Hypothalamus (tissue), 51 donors: ENCODE results near the gene ATP5F1B.
A peak's percentile ranks its signal among the peaks of the same experiment; 100 is the strongest.

Experiments
- DNase-seq, 51 donors: peaks; one replicate each; lab custom pipeline; 2025; lab: John Stamatoyannopoulos, UW

Gene ATP5F1B

DNA sequence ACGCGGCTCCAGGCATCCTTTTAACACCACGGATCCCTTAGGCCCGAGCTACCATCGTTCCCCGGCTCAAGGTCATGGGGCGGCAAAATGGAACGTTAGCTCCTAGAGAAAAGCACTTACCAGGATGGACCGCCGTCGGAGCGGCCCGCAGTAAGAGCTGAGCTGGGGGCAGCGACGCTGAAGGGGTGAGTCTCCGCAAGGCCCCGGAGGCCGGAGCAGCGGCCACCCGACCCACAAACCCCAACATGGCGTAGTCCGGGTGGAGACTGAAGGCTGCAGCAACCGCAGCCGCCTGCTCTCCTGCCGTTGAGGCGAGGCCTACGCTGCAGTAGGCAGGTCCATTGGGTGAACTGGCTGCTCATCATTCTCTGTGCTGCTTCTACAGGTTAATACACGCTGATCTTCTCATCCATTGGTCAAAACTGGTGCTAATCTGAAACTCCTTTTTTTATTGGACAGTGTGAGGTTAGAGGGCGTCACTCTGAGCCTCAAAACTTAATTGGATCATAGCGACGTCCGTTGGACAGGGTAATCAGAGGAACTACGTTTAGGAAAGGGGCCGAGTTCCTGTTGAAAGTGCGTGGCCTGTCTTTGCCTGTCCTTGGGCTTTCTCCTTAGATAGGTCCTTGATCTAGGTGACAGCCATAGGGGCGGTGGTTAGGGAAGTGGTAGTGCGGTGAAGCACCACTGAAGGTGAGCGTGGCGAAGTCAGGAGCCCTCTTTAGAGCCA lies at the start of gene ATP5F1B:
TSS of gene ATP5F1B (minus strand) at position 268 of the 730 bp plus-strand sequence. CDS start at position 247, 21 bp downstream.
- DNase-seq: peak; percentile 34 to 98 (median 89)

GRCh38 chr12:56694161-56694560 lies 48.4 kb upstream of the ATP5F1B start:
- DNase-seq: no peak

DNA sequence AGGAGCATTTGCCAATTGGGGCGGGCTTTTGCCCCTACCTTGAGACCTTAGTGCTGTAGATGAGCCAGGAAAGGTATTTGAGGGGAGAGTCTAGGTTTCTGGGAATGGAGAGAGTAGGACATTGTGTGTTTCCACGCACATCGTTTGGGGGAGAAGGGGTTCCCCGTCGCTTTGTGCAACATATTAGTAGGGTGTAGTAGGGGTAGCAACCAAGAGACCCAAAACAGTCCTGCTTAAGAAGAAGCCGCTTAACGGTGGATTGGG lies 43.0 kb upstream of the ATP5F1B start:
- peak in 2 of 51 donors; percentile 44 to 63 for DNase-seq

GRCh38 chr12:56688129-56688845 lies 42.5 kb upstream of the ATP5F1B start, which contains the start of gene PTGES3:
Gene PTGES3 (minus strand): TSS chr12:56688284. CDS start chr12:56687999, 285 bp downstream.
- DNase-seq: peak; percentile 78 to 99 (median 92)

GRCh38 chr12:56687223-56688128 lies 41.7 kb upstream of the ATP5F1B start:
- peak in 39 of 51 donors; percentile 16 to 81 (median 42) for DNase-seq

DNA sequence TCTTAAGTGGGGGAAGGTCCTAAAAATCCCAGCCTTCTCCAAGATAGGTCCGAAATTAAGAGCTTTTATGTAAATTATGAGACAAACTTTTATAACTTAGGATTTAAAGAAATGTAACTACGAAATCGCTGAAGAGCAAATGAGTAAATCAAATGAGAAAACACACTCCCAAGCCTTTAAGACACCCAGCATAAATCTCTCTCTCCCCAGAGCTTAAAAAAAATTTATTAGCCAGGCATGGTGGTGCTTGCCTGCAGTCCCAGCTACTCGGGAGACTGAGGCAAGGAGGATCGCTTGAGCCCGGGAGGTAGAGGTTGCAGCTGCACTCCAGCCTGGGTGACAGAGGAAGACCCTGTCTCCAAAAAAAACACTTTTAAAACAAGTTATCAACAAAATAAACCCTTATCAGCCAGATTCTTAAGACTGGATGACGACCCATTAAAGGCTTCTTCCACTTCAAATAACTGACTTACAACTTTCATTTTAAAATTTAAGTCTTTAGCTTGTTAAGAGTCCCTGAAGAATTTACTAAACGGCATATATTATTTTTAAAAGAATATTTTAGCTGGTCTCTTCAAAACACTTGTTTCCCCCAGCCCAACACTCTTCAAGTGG lies 39.1 kb upstream of the ATP5F1B start:
- DNase-seq: no peak

- DNase-seq: no peak
These were observed 36.5 kb upstream of the ATP5F1B start for GRCh38 chr12:56682323-56682722.

DNA sequence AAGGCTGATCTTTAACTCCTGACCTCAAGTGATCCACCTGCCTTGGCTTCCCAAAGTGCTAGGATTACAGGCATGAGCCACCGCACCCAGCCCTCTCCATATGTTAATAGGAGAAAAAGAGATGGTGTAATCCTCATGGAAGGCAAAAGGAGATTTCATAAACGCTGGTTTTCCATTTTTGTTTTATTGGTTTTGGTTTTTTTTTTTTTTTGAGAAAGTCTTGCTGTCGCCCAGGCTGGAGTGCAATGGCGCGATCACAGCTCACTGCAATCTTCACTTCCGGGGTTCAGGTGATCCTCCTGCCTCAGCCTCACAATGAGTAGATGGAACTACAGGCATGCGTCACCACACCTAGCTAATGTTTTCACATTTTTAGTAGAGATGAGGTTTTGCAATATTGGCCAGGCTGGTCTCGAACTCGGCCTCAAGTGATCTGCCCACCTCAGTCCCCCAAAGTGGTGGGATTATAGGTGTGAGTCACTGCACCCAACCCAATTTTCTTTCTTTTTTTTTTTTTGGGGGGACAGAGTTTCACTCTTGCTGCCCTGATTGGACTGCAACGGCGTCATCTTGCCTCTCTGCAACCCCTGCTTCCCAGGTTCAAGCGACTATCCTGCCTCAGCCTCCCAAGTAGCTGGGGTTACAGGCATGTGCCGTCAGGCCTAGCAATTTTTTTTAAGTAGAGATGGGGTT lies 34.2 kb upstream of the ATP5F1B start:
- DNase-seq: no peak

- no peak for DNase-seq
These were observed 33.1 kb upstream of the ATP5F1B start for GRCh38 chr12:56678852-56679251.

- DNase-seq: no peak
These were observed 31.9 kb upstream of the ATP5F1B start for GRCh38 chr12:56677680-56678079.

- no peak for DNase-seq
These were observed 31.2 kb upstream of the ATP5F1B start for GRCh38 chr12:56676851-56677580.

DNA sequence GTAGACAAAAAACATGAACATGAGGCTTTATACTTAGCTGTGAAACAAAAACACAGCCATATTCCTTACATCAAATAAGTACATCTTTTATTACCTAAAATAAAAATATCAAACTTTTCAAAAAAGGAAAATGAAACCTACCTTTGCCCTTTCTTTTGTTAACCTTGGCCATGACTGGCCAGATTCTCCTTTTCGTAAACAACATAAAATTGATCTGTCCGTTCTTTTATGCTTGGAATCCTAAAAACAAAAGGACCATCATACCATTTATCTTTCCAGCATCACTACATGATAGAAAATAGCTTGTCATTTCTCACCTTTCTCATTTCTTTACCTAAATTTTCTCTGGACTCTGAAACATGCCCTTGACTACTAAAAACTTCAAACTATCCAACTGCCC lies 25.8 kb upstream of the ATP5F1B start:
- DNase-seq: no peak

GRCh38 chr12:56670836-56671235 lies 25.1 kb upstream of the ATP5F1B start:
- no peak for DNase-seq

- DNase-seq: no peak
These were observed 22.3 kb upstream of the ATP5F1B start for GRCh38 chr12:56668197-56668457.

DNA sequence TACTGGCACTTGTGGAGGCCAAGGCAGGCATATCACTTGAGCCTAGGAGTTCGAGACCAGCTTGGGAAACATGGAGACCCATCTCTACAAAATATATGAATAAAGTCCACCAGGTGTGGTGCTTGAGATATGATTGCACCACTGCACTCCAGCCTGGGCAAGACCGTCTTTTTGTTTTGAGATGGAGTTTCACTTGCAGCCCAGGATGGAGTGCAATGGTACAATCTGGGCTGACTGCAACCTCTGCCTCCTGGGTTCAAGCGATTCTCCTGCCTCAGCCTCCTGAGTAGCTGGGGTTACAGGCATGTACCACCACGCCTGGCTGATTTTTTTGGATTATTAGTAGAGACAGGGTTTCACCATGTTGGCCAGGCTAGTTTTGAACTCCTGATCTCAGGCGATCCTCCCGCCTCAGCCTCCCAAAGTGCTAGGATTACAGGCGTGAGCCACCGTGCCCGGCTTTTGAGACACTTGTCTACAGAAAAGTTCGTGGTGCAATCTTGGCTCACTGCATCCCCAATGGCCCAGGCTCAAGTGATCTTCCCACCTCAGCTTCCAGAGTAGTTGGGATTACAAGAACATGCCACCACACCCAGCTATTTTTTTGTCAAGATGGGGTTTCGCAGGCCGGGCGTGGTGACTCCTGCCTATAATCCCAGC lies 16.3 kb upstream of the ATP5F1B start:
- no peak for DNase-seq

GRCh38 chr12:56661560-56661959 lies 15.8 kb upstream of the ATP5F1B start:
- DNase-seq: no peak

- DNase-seq: no peak
These were observed 13.1 kb upstream of the ATP5F1B start for GRCh38 chr12:56658921-56659320.

- DNase-seq: no peak
These were observed 11.9 kb upstream of the ATP5F1B start for GRCh38 chr12:56657416-56658379.
